ENCODE results near the gene ARHGAP8. TPM values are rescaled to one million over a fixed set of nuclear protein-coding genes. Genes with fewer than 3 reads are reported as not detected.

Gene ARHGAP8
- total and polyA plus RNA-seq, 2 donors (not counting 3 experiments of a cell fraction or from before 2014, with no cell fraction given): not detected

GRCh38 chr22:44738347-44738715, 14.0 kb upstream of the ARHGAP8 start:
- Histone ChIP-seq H3K27me3 (ENCODE audit: control insufficient read depth in 2 of 2, insufficient read depth in 2 of 2, low read length in 2 of 2) (peaks cover 0 to 2% of the 10 kb centered on the region in 2 experiments), H3K79me2 (ENCODE audit: control insufficient read depth, insufficient read depth, low read length) (no peaks in the 10 kb centered on the region), H3K9me1 (replicated peaks; ENCODE audit: control insufficient read depth, extremely low read depth, insufficient read depth, low read length) (no peaks in the 10 kb centered on the region), H3K4me1 (ENCODE audit: control insufficient read depth, extremely low read depth, insufficient read depth, low read length) (no peaks in the 10 kb centered on the region), H3K36me3 (ENCODE audit: control insufficient read depth in 2 of 2, extremely low read depth in 1 of 2, insufficient read depth in 2 of 2, low read length in 2 of 2) (no peaks in the 10 kb centered on the region), H3K9me3 (replicated peaks; ENCODE audit: control insufficient read depth, insufficient read depth, low read length) (no peaks in the 10 kb centered on the region), H3K9ac (replicated peaks; ENCODE audit: extremely low read depth, insufficient read depth, low read length) (no peak overlapping the region), H2AFZ (ENCODE audit: low read depth, low read length) (no peak overlapping the region), H3K4me3 (replicated peaks in 1 of 3; ENCODE audit: insufficient read depth in 1 of 3, low read depth in 1 of 3, low read length in 3 of 3) (no peak overlapping the region), H4K20me1 (replicated peaks; ENCODE audit: control insufficient read depth, extremely low read depth, insufficient read depth, low read length) (no peaks in the 10 kb centered on the region), H3K4me2 (ENCODE audit: insufficient read depth, low read length) (no peak overlapping the region), H3K27ac (ENCODE audit: insufficient read depth, low read depth, low read length) (no peak overlapping the region)
- dilution Hi-C loops (cut with MboI; ENCODE audit: extremely low pct_ligation_motif_present, low sequenced_read_pairs): no loop called here
- BruUV-seq (replicated peaks): no TSS peak
- TF ChIP-seq FOS (IDR thresholded peaks at IDR 0.05; ENCODE audit: borderline replicate concordance, insufficient read depth, low read length): no peak
- TF ChIP-seq EZH2 (IDR thresholded peaks at IDR 0.05; ENCODE audit: borderline replicate concordance, low read depth, low read length, severe bottlenecking): no peak
- no peak for TF ChIP-seq POLR2A (IDR thresholded peaks at IDR 0.05; ENCODE audit: low read depth, low read length)
- TF ChIP-seq MYC (IDR thresholded peaks at IDR 0.05; ENCODE audit: low read depth, low read length): no peak
- no peak for TF ChIP-seq POLR2AphosphoS5 (IDR thresholded peaks at IDR 0.05; ENCODE audit: insufficient read depth, low read depth, low read length)
- no peak for TF ChIP-seq JUN (IDR thresholded peaks at IDR 0.05; ENCODE audit: borderline replicate concordance, insufficient read depth, insufficient read length, low read depth)
- no peak for TF ChIP-seq GATA2 (IDR thresholded peaks at IDR 0.05; ENCODE audit: insufficient read depth, insufficient read length, low read depth, low read length)
- TF ChIP-seq CTCF (IDR thresholded peaks at IDR 0.05; ENCODE audit: extremely low read depth in 1 of 2, insufficient read depth in 1 of 2, low read depth in 1 of 2, low read length in 2 of 2): no peak
- no peak for TF ChIP-seq MAX (IDR thresholded peaks at IDR 0.05; ENCODE audit: insufficient read depth, insufficient read length)
- CTCF ChIA-PET: interaction anchor here (0.8 to 2.6 kb wide), 2 partner anchors 11 to 54 kb away, joined by 3 to 10 read pairs; no protein-coding TSS in a partner anchor
- POLR2A ChIA-PET: no interaction called here
- DNase-seq (ENCODE audit: low read depth, low spot score) (no peak), FAIRE-seq (no peak)
- intact Hi-C loops (cut with micrococcal nuclease): no loop called here
